SK-N-SH (cell line): Measurements from ENCODE around the gene MOB2. TPM values are rescaled to one million over a fixed set of nuclear protein-coding genes. Genes with fewer than 3 reads are reported as not detected.

Source experiments
- CTCF ChIA-PET: fragments of 300-600, 350-600 bp; formaldehyde crosslinking; extraction: SDS; loops from one replicate; lab custom pipeline; 2021; lab: Yijun Ruan, JAX
- POLR2A ChIA-PET: fragments of 350-600 bp; sonication (Branson Sonifier 250); formaldehyde crosslinking; extraction: SDS; loops from one replicate; lab custom pipeline; 2020; ENCODE audit warnings: antibody characterized with exemption, inconsistent platforms; lab: Yijun Ruan, JAX
- DNase-seq: peaks from one replicate; pipeline ENCODE4 v3.0.0; 2012
- H2AFZ ChIP-seq: fragments of 200-600 bp; sonication (generic); 2 replicates; pipeline ENCODE4 v1.8.1; 2016; ENCODE audit warnings: antibody characterized with exemption, mild to moderate bottlenecking, low read depth
- H3F3A ChIP-seq: fragments of 200-600 bp; sonication (generic); replicated peaks from 2 replicates; pipeline ENCODE3; 2016; ENCODE audit warnings: antibody characterized with exemption, mild to moderate bottlenecking; ENCODE audit not compliant: insufficient read depth
- H3K27ac ChIP-seq, 2 experiments: fragments of 200-500 bp in 1 of 2; fragments of 200-600 bp in 1 of 2; sonication (Bioruptor generic) in 1 of 2; sonication (generic), shearing (Covaris generic) in 1 of 2; 2 replicates each; pipeline versions ENCODE4 v1.5.1 to v1.6.1; 2014 to 2016; ENCODE audit warnings: low read depth in 2 of 2, inconsistent platforms in 1 of 2, low read length in 1 of 2, mild to moderate bottlenecking in 1 of 2, mixed read lengths in 1 of 2
- H3K27me3 ChIP-seq: fragments of 200-600 bp; sonication (generic), shearing (Covaris generic); 2 replicates; pipeline ENCODE4 v1.6.1; 2016; ENCODE audit warnings: mixed run types; ENCODE audit not compliant: insufficient read depth
- H3K36me3 ChIP-seq, 2 experiments: fragments of 200-500 bp in 1 of 2; fragments of 200-600 bp in 1 of 2; sonication (Bioruptor generic) in 1 of 2; sonication (generic) in 1 of 2; replicated peaks in 1 of 2; 2 replicates each; pipeline versions ENCODE3 to v1.5.1; 2014 to 2016; ENCODE audit warnings: low read length in 1 of 2, mild to moderate bottlenecking in 1 of 2; ENCODE audit not compliant: insufficient read depth in 2 of 2, control insufficient read depth in 1 of 2
- H3K4me1 ChIP-seq, 2 experiments: fragments of 200-500 bp in 1 of 2; fragments of 200-600 bp in 1 of 2; sonication (Bioruptor generic) in 1 of 2; sonication (generic), shearing (Covaris generic) in 1 of 2; 2 replicates each; pipeline versions ENCODE4 v1.5.1 to v1.6.1; 2014 to 2016; ENCODE audit warnings: low read depth in 1 of 2, low read length in 1 of 2, mixed run types in 1 of 2; ENCODE audit not compliant: insufficient read depth in 2 of 2, control insufficient read depth in 1 of 2
- H3K4me2 ChIP-seq: fragments of 200-600 bp; sonication (generic), shearing (Covaris generic); 2 replicates; pipeline ENCODE4 v1.6.1; 2017; ENCODE audit warnings: mixed run types
- H3K4me3 ChIP-seq, 2 experiments: fragments of 200-500 bp in 1 of 2; fragments of 200-600 bp in 1 of 2; sonication (Bioruptor generic) in 1 of 2; sonication (generic), shearing (Covaris generic) in 1 of 2; 2 replicates each; pipeline versions ENCODE4 v1.5.1 to v1.8.1; 2014 to 2016; ENCODE audit warnings: low read depth in 2 of 2, inconsistent platforms in 1 of 2, low read length in 1 of 2, mild to moderate bottlenecking in 1 of 2, mixed read lengths in 1 of 2, moderate library complexity in 1 of 2
- H3K79me2 ChIP-seq: fragments of 200-600 bp; sonication (generic); 2 replicates; pipeline ENCODE4 v1.8.1; 2017; ENCODE audit warnings: mild to moderate bottlenecking; ENCODE audit not compliant: insufficient read depth
- H3K9ac ChIP-seq: fragments of 200-600 bp; sonication (generic); 2 replicates; pipeline ENCODE4 v1.6.1; 2017; ENCODE audit warnings: mixed run types
- H3K9me2 ChIP-seq: fragments of 200-600 bp; sonication (generic); 2 replicates; pipeline ENCODE4 v1.6.1; 2017; ENCODE audit warnings: mixed run types
- H3K9me3 ChIP-seq: fragments of 200-600 bp; sonication (generic); 2 replicates; pipeline ENCODE4 v1.6.1; 2017; ENCODE audit warnings: mixed run types, mild to moderate bottlenecking, moderate library complexity
- H4K20me1 ChIP-seq: fragments of 200-600 bp; sonication (generic); 2 replicates; pipeline ENCODE4 v1.6.1; 2017; ENCODE audit warnings: mild to moderate bottlenecking, mixed run types; ENCODE audit not compliant: insufficient read depth
- EP300 ChIP-seq, 2 experiments: IDR thresholded peaks; 2 replicates each; pipeline versions ENCODE4 v1.4.0 to v1.6.1; 2012; ENCODE audit warnings: borderline replicate concordance in 1 of 2, low read depth in 1 of 2, low read length in 1 of 2
- EZH2phosphoT487 ChIP-seq: fragments of 200-600 bp; sonication (generic); IDR thresholded peaks from 2 replicates; pipeline ENCODE4 v1.6.1; 2017; ENCODE audit warnings: low read depth, mixed run types, mild to moderate bottlenecking, antibody characterized with exemption, moderate library complexity, borderline replicate concordance
- FOXJ3 ChIP-seq: sonication (generic); formaldehyde crosslinking; IDR thresholded peaks from 2 replicates; pipeline ENCODE4 v1.5.1; 2020; ENCODE audit warnings: mild to moderate bottlenecking, missing genetic modification reagents
- GATA2 ChIP-seq: sonication (generic); formaldehyde crosslinking; IDR thresholded peaks from 2 replicates; pipeline ENCODE4 v1.5.0; 2020; ENCODE audit warnings: mild to moderate bottlenecking, missing genetic modification reagents
- MEF2A ChIP-seq: IDR thresholded peaks from 2 replicates; pipeline ENCODE4 v1.4.0; 2012; ENCODE audit warnings: low read depth, borderline replicate concordance
- NRF1 ChIP-seq: IDR thresholded peaks from 2 replicates; pipeline ENCODE4 v1.6.1; 2012; ENCODE audit warnings: low read depth, mild to moderate bottlenecking, low read length
- RAD21 ChIP-seq: IDR thresholded peaks from 2 replicates; pipeline ENCODE4 v1.6.1; 2012; ENCODE audit warnings: mild to moderate bottlenecking, low read length
- RFX5 ChIP-seq: IDR thresholded peaks from 2 replicates; pipeline ENCODE4 v1.6.1; 2012; ENCODE audit warnings: mild to moderate bottlenecking, improper control_type of control experiment, low read length
- SMC3 ChIP-seq: IDR thresholded peaks from 2 replicates; pipeline ENCODE4 v1.6.1; 2012; ENCODE audit warnings: low read depth, low read length, improper control_type of control experiment
- TAF1 ChIP-seq: IDR thresholded peaks from 2 replicates; pipeline ENCODE4 v1.6.1; 2012; ENCODE audit warnings: low read depth, mild to moderate bottlenecking, low read length, moderate library complexity, borderline replicate concordance
- TCF12 ChIP-seq: IDR thresholded peaks from 2 replicates; pipeline ENCODE4 v1.4.0; 2012
- TEAD4 ChIP-seq: IDR thresholded peaks from 2 replicates; pipeline ENCODE4 v1.4.0; 2012; ENCODE audit warnings: mild to moderate bottlenecking, borderline replicate concordance; ENCODE audit not compliant: insufficient read depth
- YY1 ChIP-seq: IDR thresholded peaks from 2 replicates; pipeline ENCODE4 v1.4.0; 2012; ENCODE audit warnings: low read depth, mild to moderate bottlenecking
- WGBS: methylation state at CpG from one replicate; pipeline ENCODE4 v1.1.6; 2017; ENCODE audit warnings: low lambda C conversion rate; 5-methylcytosine and 5-hydroxymethylcytosine counted together
- polyA plus RNA-seq, 3 experiments: library from polyadenylated mRNA; depleted of rRNA; stranded (reverse); fragments of >200 nt; gene quantifications; 2 replicates each; pipeline ENCODE4 v1.2.3, GENCODE V29; 2012
- TF ChIP-seq, protein P1 (sequence below): fragments of 200-600 bp; sonication (generic); IDR thresholded peaks from 2 replicates; pipeline ENCODE4 v1.6.1; 2017; ENCODE audit warnings: antibody characterized with exemption, mild to moderate bottlenecking, moderate library complexity
- TF ChIP-seq, protein P2 (sequence below): IDR thresholded peaks from 2 replicates; pipeline ENCODE4 v1.4.0; 2012; ENCODE audit warnings: low read depth
- TF ChIP-seq, protein P3 (sequence below): IDR thresholded peaks from 2 replicates; pipeline ENCODE4; 2012
- TF ChIP-seq, protein P4 (sequence below): IDR thresholded peaks from 2 replicates; pipeline ENCODE4 v1.6.1; 2012; ENCODE audit warnings: mild to moderate bottlenecking, low read depth, low read length, moderate library complexity
- TF ChIP-seq, protein P5 (sequence below): fragments of 150-350 bp; IDR thresholded peaks from 2 replicates; pipeline ENCODE4 v1.6.1; 2016; ENCODE audit warnings: mild to moderate bottlenecking, low read depth, low read length

MOB2 gene
- polyA plus RNA-seq, 1 of the 3 experiments (the other 2 are of a cell fraction): 45.8 TPM

DNA sequence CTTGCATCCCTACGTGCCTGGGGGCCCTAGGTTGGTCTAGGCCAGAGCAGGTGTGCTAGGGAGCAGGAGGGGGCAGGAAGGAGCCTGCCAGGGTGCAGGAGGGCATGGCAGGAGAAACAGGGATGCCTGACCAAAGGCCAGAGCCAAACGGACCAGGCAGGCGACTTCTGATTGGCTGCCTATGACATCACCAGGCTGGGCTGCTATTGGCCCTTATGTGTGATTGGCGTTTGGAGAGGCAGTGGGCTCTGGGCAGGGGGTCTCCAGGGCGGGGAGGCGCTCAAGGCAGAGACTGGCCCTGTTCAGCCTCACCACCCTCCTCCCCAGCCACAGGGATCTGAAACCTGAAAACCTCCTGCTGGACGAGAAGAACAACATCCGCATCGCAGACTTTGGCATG, 44.4 kb downstream of the MOB2 start:
- no peaks in the 10 kb centered on the region for H3F3A ChIP-seq
- POLR2A ChIA-PET: no interaction called here

More for the DNA sequence above, 44.4 kb downstream of the MOB2 start:
- TF ChIP-seq, protein P1, sequence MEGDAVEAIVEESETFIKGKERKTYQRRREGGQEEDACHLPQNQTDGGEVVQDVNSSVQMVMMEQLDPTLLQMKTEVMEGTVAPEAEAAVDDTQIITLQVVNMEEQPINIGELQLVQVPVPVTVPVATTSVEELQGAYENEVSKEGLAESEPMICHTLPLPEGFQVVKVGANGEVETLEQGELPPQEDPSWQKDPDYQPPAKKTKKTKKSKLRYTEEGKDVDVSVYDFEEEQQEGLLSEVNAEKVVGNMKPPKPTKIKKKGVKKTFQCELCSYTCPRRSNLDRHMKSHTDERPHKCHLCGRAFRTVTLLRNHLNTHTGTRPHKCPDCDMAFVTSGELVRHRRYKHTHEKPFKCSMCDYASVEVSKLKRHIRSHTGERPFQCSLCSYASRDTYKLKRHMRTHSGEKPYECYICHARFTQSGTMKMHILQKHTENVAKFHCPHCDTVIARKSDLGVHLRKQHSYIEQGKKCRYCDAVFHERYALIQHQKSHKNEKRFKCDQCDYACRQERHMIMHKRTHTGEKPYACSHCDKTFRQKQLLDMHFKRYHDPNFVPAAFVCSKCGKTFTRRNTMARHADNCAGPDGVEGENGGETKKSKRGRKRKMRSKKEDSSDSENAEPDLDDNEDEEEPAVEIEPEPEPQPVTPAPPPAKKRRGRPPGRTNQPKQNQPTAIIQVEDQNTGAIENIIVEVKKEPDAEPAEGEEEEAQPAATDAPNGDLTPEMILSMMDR: no peak
- TF ChIP-seq, protein P2, sequence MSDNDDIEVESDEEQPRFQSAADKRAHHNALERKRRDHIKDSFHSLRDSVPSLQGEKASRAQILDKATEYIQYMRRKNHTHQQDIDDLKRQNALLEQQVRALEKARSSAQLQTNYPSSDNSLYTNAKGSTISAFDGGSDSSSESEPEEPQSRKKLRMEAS: no peak
- TF ChIP-seq EZH2phosphoT487: no peak
- TF ChIP-seq RFX5: no peak
- no peak for TF ChIP-seq RAD21
- TF ChIP-seq TCF12: no peak
- no peak for TF ChIP-seq TAF1
- TF ChIP-seq TEAD4: no peak
- no peak for TF ChIP-seq GATA2
- TF ChIP-seq, protein P3, sequence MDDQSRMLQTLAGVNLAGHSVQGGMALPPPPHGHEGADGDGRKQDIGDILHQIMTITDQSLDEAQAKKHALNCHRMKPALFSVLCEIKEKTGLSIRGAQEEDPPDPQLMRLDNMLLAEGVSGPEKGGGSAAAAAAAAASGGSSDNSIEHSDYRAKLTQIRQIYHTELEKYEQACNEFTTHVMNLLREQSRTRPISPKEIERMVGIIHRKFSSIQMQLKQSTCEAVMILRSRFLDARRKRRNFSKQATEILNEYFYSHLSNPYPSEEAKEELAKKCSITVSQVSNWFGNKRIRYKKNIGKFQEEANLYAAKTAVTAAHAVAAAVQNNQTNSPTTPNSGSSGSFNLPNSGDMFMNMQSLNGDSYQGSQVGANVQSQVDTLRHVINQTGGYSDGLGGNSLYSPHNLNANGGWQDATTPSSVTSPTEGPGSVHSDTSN: no peak
- TF ChIP-seq MEF2A: no peak
- TF ChIP-seq EP300 (IDR thresholded peaks at IDR 0.05; ENCODE audit: borderline replicate concordance in 1 of 2, low read depth in 1 of 2, low read length in 1 of 2): no peak
- TF ChIP-seq SMC3: no peak
- no peak for TF ChIP-seq YY1
- TF ChIP-seq, protein P4, sequence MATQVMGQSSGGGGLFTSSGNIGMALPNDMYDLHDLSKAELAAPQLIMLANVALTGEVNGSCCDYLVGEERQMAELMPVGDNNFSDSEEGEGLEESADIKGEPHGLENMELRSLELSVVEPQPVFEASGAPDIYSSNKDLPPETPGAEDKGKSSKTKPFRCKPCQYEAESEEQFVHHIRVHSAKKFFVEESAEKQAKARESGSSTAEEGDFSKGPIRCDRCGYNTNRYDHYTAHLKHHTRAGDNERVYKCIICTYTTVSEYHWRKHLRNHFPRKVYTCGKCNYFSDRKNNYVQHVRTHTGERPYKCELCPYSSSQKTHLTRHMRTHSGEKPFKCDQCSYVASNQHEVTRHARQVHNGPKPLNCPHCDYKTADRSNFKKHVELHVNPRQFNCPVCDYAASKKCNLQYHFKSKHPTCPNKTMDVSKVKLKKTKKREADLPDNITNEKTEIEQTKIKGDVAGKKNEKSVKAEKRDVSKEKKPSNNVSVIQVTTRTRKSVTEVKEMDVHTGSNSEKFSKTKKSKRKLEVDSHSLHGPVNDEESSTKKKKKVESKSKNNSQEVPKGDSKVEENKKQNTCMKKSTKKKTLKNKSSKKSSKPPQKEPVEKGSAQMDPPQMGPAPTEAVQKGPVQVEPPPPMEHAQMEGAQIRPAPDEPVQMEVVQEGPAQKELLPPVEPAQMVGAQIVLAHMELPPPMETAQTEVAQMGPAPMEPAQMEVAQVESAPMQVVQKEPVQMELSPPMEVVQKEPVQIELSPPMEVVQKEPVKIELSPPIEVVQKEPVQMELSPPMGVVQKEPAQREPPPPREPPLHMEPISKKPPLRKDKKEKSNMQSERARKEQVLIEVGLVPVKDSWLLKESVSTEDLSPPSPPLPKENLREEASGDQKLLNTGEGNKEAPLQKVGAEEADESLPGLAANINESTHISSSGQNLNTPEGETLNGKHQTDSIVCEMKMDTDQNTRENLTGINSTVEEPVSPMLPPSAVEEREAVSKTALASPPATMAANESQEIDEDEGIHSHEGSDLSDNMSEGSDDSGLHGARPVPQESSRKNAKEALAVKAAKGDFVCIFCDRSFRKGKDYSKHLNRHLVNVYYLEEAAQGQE: no peak
- TF ChIP-seq FOXJ3: no peak
- TF ChIP-seq, protein P5, sequence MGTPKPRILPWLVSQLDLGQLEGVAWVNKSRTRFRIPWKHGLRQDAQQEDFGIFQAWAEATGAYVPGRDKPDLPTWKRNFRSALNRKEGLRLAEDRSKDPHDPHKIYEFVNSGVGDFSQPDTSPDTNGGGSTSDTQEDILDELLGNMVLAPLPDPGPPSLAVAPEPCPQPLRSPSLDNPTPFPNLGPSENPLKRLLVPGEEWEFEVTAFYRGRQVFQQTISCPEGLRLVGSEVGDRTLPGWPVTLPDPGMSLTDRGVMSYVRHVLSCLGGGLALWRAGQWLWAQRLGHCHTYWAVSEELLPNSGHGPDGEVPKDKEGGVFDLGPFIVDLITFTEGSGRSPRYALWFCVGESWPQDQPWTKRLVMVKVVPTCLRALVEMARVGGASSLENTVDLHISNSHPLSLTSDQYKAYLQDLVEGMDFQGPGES: no peak
- no peak for TF ChIP-seq NRF1
- Histone ChIP-seq H3K4me2 (no peak overlapping the region), H3K9me3 (no peaks in the 10 kb centered on the region), H3K27ac (no peak overlapping the region), H3K9me2 (no peaks in the 10 kb centered on the region), H4K20me1 (no peaks in the 10 kb centered on the region), H3K27me3 (no peaks in the 10 kb centered on the region), H2AFZ (no peak overlapping the region), H3K79me2 (no peaks in the 10 kb centered on the region), H3K9ac (no peak overlapping the region), H3K4me1 (peaks cover 0 to 24% of the 10 kb centered on the region in 2 experiments; a peak in 1 of 4 replicates), H3K4me3 (no peak overlapping the region), H3K36me3 (no peaks in the 10 kb centered on the region)
- CTCF ChIA-PET: no interaction called here
- WGBS: 26% methylated on average over 3 of the region's 9 CpGs
- peak; percentile 71 for DNase-seq
